Right lobe of liver (tissue), 4 donors: ENCODE measurements around the gene PLSCR4.

ENCODE experiments used
- CTCF ChIP-seq, 4 donors: fragments of 200-600 bp in 3 of 4; fragments of 450-650 bp in 1 of 4; IDR thresholded peaks; one replicate each; pipeline versions ENCODE4 v1.5.1 to v1.8.0; 2016 to 2022; ENCODE audit warnings: antibody characterized with exemption in 4 of 4, mild to moderate bottlenecking in 2 of 4
- POLR2A ChIP-seq: fragments of 450-650 bp; IDR thresholded peaks from one replicate; pipeline ENCODE4 v1.6.1; 2017; ENCODE audit warnings: antibody characterized with exemption, mild to moderate bottlenecking
- donor health status: DM: no; HTN: no; CAD: no.
- donor health status: DM: no; HTN: no; CAD: no.
- donor health status: DM: no; HTN: yes; CAD: no.

DNA sequence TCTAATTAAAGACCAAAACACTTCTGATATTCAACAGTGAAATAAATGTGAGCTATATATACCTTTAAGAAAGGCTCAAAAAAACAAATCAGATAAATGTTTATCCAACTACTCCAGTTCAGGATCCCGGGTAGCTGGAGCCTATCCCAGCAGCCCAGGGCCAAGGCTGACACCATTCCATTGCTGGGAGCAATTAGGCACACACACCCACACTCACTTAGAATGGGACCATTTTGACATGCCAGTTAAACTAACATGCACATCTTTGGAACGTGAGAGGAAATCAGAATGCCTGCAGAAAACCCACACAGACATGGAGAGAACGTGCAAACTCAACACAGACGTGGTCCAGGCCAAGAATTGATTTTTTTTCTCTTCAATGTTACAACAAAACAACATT, 30.0 kb upstream of the PLSCR4 start:
- TF ChIP-seq CTCF (IDR thresholded peaks at IDR 0.05) (no peak), POLR2A (no peak)
